Suppressor macrophage treated with lipopolysaccharide for 4 hours (primary cell): ENCODE measurements around the gene PTPRQ.
"Not testable (repeated sequence)": the region's sequence is repeated elsewhere in the genome, so short reads cannot be mapped to it uniquely, and the experiment has no call there.

Experiments
- DNase-seq: peaks from one replicate; pipeline ENCODE4 v3.0.0-alpha.2; 2020

Gene PTPRQ

DNA sequence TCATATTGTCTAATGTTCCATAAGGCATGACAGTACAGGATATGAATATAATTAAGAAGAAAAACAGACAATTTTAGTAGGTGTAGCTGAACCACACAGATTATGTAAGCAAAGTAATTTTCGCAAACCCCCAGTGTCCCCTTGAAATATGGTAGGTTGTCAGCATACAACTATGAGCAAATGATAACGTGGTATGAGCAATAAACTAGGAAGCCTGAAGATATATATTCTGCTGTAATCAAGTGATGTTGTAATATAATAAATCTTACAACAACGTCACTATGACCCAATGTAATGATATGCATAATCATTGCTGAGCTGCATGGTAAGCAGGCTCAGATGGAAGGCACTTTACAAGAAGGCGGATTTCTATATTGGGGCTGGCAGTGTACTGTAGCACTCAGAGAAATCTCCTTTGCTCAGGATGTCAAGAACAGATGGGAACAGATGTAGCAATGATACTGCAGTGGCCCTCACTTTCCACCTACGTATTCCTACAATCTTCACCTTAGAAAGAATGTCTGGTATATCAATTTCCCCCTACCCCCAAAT lies 215.6 kb downstream of the PTPRQ start:
- no peak for DNase-seq

DNA sequence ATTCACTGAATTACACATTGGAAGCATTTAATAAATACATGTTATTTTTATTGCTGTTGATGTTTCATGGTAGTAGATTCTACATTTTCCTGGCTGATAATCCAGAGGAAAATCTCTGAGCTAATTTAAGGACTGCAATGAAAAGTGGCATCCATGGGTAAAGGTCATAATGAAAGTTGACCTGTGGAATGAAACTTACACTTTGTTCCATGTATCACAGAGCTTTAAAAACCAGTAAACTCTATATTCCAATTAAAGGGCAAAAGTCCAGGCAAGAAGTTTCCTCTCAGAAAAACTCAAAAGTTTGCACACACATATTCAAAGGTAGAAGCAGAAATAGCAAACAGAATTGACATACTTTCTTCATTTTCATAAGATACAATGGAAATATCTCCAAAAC lies 218.6 kb downstream of the PTPRQ start:
- no peak for DNase-seq

DNA sequence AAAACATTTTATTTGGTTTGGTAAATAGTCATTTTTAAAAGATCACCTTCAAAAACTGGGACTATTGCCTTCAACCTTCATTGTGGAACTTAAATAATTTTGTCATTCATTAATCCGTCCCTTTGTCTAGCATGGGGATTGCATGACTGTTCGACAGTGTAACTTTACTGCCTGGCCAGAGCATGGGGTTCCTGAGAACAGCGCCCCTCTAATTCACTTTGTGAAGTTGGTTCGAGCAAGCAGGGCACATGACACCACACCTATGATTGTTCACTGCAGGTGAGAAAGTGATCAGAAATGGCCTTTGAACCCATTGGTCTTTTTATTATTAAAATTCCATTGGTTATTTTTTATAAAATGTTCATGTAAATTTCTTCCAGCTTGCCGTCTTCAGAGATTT lies 226.2 kb downstream of the PTPRQ start:
- DNase-seq = no peak

DNA sequence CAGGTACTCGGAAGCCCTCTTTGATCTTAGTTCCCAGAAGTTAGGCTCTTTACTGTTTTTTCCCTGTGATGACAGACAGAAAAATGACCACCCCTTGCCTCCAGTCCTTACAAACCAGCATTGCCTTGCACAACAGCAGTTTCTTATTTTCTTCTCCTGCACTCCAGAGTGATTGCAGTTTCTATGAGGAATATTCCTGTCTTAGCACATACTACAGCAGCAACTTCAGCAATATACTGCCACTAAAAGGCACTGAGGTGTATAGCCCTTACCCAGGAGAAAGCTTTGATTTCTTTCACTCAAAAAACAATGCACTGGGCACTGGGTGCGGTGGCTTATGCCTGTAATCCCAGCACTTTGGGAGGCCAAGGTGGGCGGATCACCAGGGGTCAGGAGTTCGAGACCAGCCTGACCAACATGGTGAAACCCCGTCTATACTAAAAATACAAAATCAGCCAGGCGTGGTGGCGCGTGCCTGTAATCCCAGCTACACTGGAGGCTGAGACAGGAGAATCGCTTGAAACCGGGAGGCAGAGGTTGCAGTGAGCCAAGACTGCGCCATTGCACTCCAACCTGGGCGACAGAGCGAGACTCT lies 232.1 kb downstream of the PTPRQ start:
- not testable (repeated sequence) for DNase-seq

DNA sequence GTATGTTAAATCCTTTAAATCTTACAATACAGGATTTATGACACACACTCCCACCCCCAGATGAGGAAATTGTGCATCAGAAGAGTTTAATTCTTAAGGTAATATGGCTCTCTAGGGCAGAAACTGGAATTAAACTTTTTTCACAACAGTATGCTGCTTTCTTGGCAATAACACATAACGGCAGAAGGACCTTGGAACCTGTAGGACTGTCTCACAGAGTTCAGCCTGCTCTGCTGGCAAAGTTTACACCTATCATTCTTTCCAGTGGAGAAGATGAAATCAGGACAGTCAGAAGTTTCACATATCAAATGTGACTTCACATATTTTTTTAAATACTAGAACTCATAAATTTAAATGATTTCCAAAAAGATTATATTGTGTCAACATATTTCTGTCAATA lies 232.8 kb downstream of the PTPRQ start:
- DNase-seq = no peak

DNA sequence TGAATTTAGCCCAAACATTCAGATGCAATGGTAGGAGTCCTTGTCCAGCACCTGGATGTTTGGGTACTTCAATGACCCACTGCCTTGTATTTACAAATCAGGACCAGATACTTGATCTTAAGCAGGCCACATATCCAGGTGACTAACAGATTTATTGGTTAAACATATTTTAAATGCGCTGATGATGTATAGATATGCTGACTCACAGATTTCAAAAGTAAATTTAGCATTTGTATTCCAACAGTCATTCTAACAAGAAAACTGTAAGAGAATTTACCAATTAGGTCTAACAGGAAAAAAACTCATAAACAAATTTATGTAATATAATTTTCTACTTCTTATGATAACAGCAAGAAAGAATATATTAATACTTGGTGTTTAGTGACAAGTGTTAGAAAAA lies 234.0 kb downstream of the PTPRQ start:
- no peak for DNase-seq

DNA sequence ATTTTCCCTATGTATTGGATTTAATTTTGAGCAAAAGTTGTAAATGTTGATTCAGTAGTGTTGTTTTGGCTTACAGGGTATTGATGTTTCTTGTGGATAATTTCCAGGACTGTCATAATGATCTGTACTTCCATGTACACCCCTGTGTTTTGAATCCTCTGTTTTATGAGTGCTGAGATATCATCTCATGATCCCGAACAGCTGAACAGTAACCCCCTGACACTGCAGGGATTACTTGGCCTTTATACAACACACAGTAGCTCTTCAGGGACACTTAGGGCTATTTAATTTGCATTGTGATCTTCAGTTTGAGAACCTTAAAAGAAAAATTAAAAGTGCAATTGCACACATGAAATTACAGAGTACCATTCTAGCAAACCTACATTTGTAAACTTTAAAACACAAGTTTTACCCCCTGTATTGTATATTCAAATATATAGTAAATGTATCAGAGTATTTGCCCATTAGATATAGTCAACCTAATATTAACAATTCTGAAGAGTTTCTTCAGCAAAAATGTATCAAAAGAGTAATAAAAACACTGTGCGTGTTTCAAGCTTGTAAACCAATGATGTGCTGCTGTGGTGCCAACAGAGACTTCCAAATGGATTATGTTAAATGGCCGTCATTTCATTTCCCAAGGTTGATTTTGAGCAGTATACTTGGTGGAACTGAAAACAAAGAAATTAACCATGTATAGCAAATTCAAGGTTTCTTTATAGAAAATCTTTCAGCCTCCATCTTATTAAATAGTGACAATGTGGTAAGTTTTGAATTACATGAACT lies 235.5 kb downstream of the PTPRQ start:
- no peak for DNase-seq

DNA sequence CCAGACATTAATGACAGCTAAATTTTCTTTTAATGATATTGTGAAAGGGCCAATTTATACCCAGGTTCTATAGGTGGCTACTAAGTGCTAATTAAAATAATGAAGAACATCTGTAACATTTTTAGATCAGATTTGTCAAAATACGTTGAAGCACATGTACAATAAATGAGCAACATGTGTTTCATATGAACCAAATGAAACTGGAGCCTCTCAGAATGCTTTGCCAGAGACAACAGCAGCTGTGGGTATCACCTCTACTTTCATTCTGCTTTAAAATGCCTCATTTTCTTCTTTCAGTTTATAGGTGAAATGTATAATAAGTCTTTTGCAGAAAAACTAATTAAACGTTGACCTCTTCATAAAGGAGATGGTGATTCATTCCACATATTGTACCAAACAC lies 237.3 kb downstream of the PTPRQ start:
- DNase-seq = no peak

DNA sequence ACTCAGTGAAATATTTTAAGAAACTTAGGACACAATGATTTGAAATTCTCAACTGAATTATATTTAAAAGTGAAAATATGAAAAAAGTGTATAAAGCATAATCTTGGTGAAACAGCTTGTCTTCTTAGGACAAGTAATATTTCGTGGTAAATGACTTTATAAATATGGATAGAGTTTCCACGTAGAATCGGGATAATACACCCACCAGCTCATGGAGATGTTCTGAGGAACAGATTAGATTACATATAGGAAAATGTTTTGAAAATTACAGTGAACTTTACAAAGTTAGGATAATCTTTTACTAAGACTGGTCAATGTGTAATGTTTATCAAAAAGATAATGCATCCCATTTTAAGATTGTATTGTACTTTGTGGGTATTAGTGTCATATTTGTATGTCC lies 237.8 kb downstream of the PTPRQ start:
- no peak for DNase-seq

DNA sequence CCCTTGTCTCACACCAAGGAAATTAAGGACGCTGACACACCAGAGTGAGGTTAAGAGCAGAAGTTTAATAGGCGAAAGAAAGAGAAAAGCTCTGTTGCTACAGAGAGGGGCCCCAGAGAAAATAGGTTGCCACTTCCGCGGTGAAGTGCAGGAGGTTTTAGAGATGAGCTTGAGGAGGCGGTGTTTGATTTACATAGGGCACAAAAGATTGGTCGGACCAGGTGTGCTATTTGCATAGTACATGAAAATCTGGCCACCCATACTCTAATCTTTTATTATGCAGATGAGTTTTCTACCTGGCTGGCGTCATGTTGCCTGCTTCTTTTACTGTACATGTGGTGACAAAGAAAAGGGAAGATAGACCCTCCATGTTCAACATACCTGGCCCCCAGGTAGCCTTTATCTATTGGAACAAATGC lies 240.1 kb downstream of the PTPRQ start:
- no peak for DNase-seq

DNA sequence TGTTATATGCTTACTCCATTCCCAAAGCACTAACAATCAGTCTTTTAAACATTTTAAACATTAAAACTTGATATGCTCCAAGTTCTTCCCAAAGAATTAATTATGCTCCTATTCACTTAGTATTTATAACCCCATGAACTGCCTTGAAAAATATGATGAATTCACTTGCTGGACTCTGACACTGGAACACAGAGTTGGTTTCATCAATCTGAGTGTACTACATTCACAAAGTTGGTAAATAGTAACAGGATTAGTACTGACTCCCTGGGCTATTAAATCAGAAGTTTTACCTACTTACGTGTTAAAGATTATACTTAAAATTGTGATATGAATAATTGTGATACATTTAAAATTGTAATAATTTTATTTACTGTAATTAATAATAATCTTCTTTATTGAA lies 246.1 kb downstream of the PTPRQ start:
- DNase-seq = no peak

DNA sequence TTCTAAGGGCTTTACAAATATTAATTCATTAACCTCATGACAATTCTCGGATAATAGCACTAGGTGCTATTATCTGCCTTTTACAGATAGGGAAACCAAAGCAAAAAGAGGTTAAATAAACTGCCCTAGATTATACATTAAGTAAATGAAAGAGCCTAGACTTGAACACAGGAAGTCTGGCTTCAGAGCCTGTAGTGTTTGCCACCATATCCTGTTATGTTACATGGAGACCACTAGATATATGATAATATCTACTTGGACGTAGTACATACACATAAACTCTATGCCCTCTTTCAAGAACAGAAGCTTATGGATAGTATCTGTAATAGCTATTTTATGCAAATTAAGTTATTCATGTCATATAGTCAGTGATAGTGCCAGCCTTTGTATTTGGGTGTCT lies 246.5 kb downstream of the PTPRQ start:
- DNase-seq = no peak

DNA sequence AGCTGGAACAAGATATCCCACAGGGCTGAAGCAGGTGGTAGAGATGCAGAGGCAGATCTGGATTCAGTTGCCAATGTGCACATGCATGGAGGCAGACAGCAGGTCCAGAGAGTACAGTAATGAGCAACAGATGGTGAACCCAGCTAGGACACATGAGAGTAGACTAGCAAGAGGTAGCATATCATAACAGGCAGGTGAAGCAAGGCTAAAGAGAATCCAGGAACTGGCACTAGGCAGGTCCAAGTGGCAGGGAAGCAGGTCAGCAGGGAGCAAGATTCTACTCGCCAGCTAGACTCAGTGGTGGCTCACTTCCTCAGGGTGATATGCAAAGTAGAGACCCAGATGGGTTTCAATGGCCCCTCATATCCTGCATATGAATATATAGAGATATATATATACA lies 248.1 kb downstream of the PTPRQ start:
- no peak for DNase-seq

DNA sequence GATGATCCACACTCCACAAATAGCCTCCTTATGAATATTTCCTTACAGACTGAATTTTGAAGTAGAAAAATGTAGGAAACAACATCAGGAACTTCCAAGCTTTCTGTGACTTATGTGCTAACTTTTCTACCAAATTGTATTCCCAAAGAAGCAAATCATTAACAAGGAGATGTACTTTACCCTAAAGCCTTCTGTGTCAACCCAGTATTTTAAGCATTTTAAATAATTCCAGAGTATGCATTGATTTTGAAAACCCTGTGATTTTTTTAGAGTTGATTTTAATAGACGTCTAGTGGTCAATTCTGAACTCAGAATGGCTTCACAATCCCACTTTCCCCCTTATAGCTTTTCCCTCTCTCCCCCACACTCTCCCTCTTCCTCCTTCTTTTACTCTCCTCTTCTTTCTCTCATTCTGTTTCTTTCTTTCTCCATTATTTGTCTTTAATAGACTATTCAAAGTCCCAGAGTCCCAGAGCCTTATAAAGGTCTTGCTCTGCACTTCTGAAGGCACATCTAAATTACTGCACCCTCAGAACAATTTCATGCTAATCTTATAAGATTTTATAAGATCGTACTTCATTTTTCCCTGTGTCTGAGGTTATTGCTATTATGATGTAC lies 253.3 kb downstream of the PTPRQ start:
- DNase-seq = no peak

DNA sequence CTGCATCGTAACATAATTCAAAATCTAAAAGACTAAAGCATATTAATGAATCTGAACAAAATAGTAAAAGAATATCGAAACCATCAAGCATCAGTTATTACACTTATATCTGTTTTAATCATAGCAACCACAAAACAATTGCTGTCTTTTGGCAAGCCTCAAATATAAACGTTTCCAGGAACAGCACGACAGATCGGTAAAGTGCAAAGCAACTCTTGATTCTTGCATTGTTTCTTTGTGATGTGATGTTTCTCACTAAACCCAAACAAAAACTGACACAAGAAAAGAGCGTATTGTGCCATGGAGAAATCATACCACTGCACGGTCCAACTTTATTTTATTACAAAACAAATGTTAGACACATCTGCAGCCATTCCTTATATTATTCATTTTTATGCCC lies 254.2 kb downstream of the PTPRQ start:
- DNase-seq = no peak

DNA sequence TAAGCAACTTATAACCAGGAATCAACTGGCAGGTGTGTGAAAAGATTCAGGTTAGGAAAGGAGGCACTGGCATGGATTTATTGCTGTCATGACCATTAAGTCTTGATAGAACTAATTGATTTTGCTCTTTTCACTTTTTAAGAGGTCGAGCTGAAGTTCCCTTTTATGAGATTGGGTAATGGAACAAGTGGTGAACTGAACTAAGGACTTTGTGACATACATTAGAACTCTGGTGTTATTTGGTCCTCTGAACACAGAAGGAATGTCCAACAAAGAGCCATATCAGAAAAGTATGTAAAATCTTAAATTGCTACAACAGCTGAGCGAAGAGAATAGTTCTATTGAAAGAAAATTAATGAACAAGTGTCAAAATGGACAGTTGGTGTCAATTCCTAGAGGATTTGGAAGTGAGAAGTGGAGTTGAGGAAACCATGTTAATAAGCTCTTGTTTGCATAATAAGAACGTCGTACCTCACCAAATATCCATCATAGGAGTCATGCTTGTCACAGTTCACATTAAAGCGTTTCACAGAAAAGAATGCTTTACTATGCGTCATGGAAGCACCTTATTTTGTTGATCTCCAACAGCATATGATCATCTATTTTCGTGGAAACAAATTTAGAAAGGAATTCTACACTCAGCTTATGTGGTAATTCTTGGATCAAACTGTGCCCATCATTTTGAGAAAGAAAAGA lies 255.0 kb downstream of the PTPRQ start:
- no peak for DNase-seq

DNA sequence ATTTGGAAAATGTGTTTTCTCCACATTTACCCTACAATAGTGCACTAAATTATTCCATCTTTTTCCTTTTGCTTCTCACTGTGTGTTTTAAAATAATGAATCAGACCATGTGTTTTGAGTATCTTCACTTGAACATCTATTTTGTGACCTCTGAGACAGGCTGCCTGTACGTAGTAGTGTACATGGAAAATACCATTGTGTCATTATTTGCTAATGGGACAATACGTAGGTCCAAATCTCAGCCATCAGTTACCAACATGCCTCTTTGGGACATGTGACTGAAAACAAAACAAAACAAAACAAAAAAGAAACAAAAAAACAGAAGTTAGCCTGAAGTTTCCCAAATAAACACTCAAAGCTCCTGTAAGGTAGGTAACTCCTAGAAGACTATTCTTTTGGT lies 256.3 kb downstream of the PTPRQ start:
- DNase-seq = no peak

DNA sequence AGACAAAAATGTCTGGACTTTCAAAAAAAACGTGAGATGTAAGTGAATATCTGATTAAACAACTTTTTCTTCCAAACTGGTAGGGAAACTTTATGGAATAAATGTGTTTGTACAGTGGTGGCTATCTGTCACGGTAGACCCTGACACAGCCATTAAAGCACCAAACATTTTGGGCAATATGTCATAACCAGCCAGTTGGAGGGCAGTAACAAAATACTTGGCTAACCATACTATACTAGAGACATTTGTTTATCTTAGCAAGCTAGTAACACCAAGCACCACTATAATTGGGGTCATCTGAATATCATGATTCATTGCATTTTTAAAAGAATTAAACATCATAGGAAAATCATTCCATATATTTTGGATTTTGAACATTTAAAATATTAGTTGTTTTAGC lies 257.4 kb downstream of the PTPRQ start:
- DNase-seq = no peak

DNA sequence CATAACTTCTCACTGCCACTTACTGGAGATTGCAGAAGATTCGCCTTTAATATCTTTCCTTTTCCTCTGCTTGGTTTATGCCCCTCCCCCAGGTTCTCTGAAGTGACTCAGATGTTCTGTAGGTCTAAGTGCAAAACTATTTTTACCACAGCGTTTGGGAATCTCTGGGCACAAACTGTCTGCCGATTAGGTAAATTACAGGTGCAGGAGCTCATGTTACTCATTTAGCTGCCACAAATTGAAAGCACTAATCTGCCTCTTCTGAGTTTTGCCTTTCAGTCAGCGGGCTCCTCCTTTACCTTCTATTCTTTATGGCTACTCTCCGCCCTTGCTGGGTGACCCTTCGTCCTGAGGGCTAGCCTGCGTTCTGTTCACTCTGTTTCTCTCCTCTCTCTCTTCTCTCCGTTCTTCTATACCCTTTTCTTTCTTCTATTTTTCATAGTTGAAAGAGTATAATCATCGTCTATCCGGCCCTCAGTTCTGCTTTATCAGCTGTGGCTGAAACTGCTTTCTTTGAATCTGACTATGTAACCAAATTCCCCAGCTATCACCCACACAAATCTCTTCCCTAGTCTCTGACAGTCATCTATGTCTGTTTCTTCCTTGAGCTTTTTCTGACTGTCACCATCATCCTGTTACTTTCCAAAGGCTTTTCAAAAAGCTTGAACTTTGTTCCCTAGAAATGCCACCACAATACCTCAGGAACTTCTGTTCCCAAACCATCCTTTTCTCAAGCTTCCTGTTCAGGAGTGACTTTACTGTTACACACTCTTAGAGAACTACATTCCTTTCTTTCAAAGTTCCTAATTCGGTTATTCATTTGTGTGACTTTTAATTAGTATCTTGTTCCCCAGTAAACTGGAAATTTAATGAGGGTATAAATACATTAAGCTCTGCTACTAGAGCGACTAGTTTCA lies 259.1 kb downstream of the PTPRQ start:
- no peak for DNase-seq

DNA sequence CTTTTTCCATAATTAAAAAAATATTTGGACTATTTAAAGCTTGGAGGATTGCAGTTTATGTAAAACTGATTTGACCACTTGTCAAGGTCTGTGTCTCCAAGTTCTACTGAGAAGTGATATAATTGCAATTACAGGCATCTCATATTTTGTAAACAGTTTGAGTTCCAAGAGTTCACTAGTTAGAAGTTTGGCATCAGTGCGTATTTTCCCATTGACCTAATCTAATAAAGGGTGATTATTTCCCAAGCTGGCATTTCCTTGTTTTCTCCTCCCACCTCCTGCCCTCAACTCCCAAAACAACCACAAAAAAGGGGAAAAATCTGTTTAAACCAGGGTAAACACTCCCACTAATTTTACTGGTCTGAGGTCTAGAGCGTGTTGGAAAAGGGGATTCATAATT lies 260.4 kb downstream of the PTPRQ start:
- DNase-seq = no peak

DNA sequence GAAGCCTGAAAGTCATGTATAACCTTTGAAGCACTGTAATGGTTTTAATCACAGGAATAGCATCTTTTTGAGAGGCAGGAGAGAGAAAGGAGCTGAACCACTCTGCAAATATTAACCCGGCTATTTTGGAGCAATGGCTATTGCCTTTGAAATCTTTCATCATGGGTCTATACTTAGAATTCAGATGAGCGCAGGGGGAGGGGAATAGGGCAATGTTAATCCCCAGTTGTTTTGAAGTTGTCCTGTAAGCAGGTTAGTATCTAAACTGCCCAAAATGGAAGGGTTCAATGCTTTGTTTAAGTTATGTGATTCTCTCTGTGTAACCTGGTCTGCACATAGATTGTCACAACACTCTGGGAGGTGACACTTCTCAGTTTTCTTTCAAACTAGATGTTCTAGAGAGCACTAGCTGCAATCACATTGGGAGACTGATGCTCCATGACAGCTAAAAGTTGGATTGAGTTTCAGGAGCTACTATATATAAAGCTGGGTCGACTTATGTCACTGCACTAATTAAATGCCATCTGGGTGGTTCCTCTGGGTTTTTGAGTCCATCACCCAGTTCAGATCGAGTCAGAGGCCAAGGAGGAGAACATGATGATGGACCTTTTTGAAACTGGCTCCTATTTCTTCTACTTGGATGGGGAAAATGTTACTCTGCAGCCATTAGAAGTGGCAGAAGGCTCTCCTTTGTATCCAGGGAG lies 263.2 kb downstream of the PTPRQ start, which contains the start of gene MYF6:
MYF6 (plus strand) TSS at position 509 of the 704 bp plus-strand sequence; CDS start at position 595, 86 bp downstream.
- no peak for DNase-seq

DNA sequence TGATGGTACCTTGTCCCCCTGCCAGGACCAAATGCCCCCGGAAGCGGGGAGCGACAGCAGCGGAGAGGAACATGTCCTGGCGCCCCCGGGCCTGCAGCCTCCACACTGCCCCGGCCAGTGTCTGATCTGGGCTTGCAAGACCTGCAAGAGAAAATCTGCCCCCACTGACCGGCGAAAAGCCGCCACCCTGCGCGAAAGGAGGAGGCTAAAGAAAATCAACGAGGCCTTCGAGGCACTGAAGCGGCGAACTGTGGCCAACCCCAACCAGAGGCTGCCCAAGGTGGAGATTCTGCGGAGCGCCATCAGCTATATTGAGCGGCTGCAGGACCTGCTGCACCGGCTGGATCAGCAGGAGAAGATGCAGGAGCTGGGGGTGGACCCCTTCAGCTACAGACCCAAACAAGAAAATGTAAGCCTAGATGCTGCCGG lies 263.8 kb downstream of the PTPRQ start:
- DNase-seq = no peak
